Right ventricle myocardium superior (tissue), 1 donor: ENCODE measurements around the gene SLC35B3. TPM values are rescaled to one million over a fixed set of nuclear protein-coding genes. Genes with fewer than 3 reads are reported as not detected.
"Not testable (repeated sequence)": the region's sequence is repeated elsewhere in the genome, so short reads cannot be mapped to it uniquely, and the experiment has no call there.

Source experiments
- ATAC-seq: fragments of 200-7000 bp; cut with Tn5 transposase; one replicate; pipeline ENCODE4 v1.9.1; 2020; ENCODE audit warnings: mild to moderate bottlenecking; ENCODE audit not compliant: poor library complexity
- DNase-seq: peaks from one replicate; pipeline ENCODE4 v3.0.0-alpha.2; 2020
- intact Hi-C: fragments of 100-400 bp; cut with DNase I; formaldehyde crosslinking; loops from one replicate; pipeline ENCODE4 v1.11.2; 2022
- total RNA-seq: library from RNA; stranded (reverse); fragmentation: NEBNext Ultra II Directional; extraction: Animal tissue kit (Norgen Biotek cat#: 25700); gene quantifications from one replicate; pipeline ENCODE4 v1.2.1, GENCODE V29; 2021
- donor health status: DM: no; HTN: yes; CAD: no; lungs with severe emphysema.

Gene SLC35B3
- total RNA-seq, 1 donor from 2014 or later: 6.7 TPM

GRCh38 chr6:8420031-8420588 is 15.2 kb downstream of the SLC35B3 start:
- intact Hi-C loops: no loop called here
- no peak for DNase-seq
- no peak for ATAC-seq

DNA sequence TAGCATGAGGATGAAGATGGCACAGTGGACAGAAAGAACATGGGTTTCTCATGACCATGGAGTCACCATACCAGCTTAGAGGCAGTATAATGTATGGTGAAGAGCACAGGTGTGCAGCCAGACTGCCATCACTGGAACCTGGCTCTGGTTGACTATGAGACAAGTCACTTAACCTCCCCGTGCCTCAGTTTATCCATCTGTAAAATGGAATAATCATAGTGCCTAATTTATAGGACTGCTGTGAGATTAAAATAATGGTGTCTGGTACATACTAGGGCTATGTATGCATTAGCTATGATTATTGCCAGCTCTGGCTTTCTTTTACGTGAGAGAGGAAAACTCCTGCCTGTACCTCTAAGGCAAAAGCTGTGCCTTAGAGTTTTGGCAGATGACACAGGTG is 19.4 kb downstream of the SLC35B3 start:
- intact Hi-C loops: no loop called here

GRCh38 chr6:8415280-8415679 is 20.1 kb downstream of the SLC35B3 start:
- no peak for ATAC-seq
- no peak for DNase-seq
- intact Hi-C loops: no loop called here

More for the DNA sequence above, 19.4 kb downstream of the SLC35B3 start:
- ATAC-seq (no peak), DNase-seq (no peak)

GRCh38 chr6:8414844-8415243 is 20.5 kb downstream of the SLC35B3 start:
- intact Hi-C loops: no loop called here
- DNase-seq (no peak), ATAC-seq (no peak)

DNA sequence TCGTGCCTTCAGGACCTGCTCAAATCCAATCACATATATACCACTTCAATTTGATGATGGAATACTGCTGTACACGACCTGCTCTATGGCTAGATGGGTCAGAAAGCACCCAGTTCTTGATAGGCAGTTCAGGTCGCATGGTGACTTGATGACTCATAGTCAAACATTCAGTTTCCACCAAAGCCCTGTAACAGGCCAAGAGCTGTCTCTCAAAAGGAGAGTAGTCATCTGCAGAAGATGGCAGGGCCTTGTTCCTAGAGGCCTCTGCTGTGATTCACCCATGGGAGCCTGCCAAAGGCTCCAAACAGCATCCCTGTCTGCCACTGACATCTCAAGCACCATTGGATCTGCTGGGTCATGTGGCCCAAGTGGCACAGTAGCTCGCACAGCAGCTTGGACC is 29.4 kb downstream of the SLC35B3 start:
- not testable (repeated sequence) for DNase-seq, ATAC-seq

DNA sequence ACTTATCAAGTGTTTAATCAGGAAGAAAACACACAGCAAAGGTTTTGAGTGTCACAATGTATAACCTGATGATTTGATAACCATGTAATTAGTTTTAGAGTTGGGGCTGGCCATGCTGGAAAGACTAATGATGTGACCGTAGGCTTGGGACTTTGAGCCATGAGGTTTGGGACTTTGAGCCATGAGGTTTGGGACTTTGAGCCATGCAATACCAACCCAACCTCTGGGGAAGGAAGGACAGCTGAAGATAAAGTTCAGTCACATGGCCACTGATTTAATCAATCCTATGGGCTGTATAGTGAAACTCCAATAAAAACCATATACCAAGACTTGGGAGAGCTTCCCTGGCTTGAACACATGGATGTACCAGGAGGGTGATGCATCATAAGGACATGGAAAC is 32.8 kb downstream of the SLC35B3 start:
- DNase-seq: no peak
- intact Hi-C loops: no loop called here
- no peak for ATAC-seq

More for the DNA sequence above, 29.4 kb downstream of the SLC35B3 start:
- intact Hi-C loops: not testable (repeated sequence)

DNA sequence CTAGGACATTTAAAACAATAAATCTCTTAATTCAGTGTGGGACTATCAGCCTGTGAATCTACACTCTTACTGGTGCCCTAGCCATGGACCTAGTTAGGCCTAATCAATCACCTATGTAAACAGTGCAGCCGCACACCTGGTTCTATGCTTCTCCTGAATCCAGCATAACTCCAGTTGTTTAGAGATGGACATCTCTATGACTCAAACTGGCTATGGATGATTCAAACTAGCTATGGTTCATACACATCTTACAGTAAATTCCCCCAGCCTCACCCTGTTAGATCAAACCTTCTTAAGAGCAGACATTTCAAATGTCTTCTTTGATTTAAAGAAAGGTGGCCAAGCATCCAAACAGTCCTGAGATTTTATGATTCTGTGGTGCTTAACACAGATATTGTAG is 34.7 kb downstream of the SLC35B3 start:
- ATAC-seq: no peak
- DNase-seq: no peak
- intact Hi-C loops: no loop called here

DNA sequence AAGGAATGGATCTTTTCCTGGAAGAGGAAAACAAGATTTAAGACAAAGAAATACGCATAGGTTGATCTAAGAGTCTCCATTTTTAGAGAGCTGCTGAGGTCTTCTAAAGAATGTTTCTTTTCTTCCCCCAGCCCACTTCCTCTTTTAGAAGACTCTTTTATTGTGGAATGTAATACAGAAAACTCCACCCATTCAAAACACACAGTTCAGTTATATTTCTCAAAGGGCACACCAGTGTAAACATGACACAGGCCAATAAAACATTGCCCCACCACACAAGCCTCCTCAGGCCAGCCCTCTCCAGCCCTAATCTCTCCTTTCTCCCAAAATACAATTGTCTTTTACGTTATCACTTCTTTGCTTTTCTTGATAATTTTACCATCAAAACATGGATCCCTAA is 42.8 kb downstream of the SLC35B3 start:
- intact Hi-C loops: no loop called here
- no peak for ATAC-seq
- DNase-seq: no peak

DNA sequence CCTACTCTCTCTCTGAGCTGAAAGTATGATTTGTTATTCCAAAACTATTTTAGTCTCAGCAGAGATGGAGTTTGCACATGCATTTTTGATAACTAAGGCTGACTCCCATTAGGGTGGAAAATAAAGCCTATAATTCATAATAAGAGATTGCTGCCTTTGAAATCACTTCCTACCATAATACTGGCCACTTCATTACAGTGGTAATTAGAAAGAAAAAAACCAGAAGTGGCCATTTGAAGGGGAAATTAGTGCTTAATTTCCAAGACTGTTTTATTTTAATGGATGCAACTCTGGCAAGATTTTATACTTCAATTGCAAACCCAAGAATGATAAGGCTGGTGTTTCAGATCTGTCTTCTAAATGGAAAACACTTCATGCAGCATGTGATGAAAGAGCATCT is 43.4 kb downstream of the SLC35B3 start:
- intact Hi-C loops: no loop called here
- no peak for DNase-seq
- no peak for ATAC-seq

- ATAC-seq (no peak), DNase-seq (no peak)
- intact Hi-C loops: no loop called here
Measured at GRCh38 chr6:8389036-8389818, 46.1 kb downstream of the SLC35B3 start.

GRCh38 chr6:8387942-8388437 is 47.4 kb downstream of the SLC35B3 start:
- no peak for DNase-seq
- intact Hi-C loops: no loop called here
- ATAC-seq: no peak

DNA sequence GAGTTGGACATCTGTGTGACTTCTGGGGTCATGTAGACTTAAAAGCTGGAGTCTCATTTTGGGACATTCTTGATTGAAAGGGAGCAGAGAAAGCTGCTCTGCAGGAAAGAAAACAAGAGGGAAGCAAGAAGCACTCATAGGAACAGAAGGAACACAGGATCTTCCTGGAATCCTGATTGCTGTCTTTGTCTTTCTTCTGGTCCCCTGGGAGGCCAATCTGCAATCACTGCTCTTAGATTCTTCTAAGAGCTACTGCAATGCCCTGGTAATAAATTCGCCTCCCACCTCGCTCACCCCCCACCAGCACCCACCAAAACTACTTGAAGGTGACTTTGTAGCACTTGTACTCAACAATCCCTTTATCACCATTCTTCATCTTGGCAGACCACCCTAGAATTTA is 51.8 kb downstream of the SLC35B3 start:
- DNase-seq (no peak), ATAC-seq (no peak)
- intact Hi-C loops: no loop called here

DNA sequence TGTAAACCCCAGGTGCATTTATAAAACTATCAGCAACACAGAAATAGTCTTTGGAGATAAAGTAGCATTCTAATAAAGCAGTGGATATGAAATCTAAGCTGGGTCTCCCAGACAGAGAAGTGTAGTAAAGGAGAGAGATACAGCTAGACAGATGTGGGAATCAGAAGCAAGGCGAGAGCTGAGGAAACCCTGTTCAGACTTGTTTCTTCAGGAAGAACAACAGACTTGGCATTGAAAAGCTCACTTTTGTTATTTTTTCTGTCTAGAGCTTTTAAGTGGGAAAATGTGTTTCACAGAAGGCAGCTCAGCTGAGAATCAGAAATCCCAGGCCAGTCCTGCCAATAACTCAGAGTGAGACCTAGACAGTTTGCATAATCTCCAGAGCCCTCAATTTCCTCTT is 52.9 kb downstream of the SLC35B3 start:
- intact Hi-C loops: no loop called here
- no peak for ATAC-seq

GRCh38 chr6:8375916-8376315 is 59.4 kb downstream of the SLC35B3 start:
- ATAC-seq: no peak
- intact Hi-C loops: no loop called here
- DNase-seq: no peak

More for the DNA sequence above, 52.9 kb downstream of the SLC35B3 start:
- no peak for DNase-seq
